ENCODE data around the gene PCSK7.
A peak's percentile ranks its signal among the peaks of the same experiment; 100 is the strongest.
"Not testable (repeated sequence)": the region's sequence is repeated elsewhere in the genome, so short reads cannot be mapped to it uniquely, and the experiment has no call there.

The PCSK7 gene

GRCh38 chr11:117231842-117232091, at the start of gene PCSK7:
PCSK7 (minus strand) TSS chr11:117232073; CDS start chr11:117229844, 2,229 bp downstream.
- no peak for DNase-seq (ENCODE audit: low read depth in 2 of 3, low spot score in 2 of 3)

GRCh38 chr11:117281159-117281558, 49.3 kb upstream of the PCSK7 start:
- no peak for DNase-seq (ENCODE audit: low read depth in 2 of 3, low spot score in 2 of 3)

GRCh38 chr11:117279711-117280376, 48.0 kb upstream of the PCSK7 start:
- no peak for DNase-seq (ENCODE audit: low read depth in 2 of 3, low spot score in 2 of 3)

GRCh38 chr11:117278347-117278746, 46.5 kb upstream of the PCSK7 start:
- no peak for DNase-seq (ENCODE audit: low read depth in 2 of 3, low spot score in 2 of 3)

- no peak for DNase-seq (ENCODE audit: low read depth in 2 of 3, low spot score in 2 of 3)
Observed at GRCh38 chr11:117273550-117274289, 41.8 kb upstream of the PCSK7 start.

- DNase-seq (ENCODE audit: low read depth in 2 of 3, low spot score in 2 of 3): not testable (repeated sequence)
Observed at GRCh38 chr11:117272175-117272574, 40.3 kb upstream of the PCSK7 start.

- DNase-seq (ENCODE audit: low read depth in 2 of 3, low spot score in 2 of 3): no peak
Observed at GRCh38 chr11:117271208-117271607, 39.3 kb upstream of the PCSK7 start.

- DNase-seq (ENCODE audit: low read depth in 2 of 3, low spot score in 2 of 3): no peak
Observed at GRCh38 chr11:117269856-117270255, 38.0 kb upstream of the PCSK7 start.

- no peak for DNase-seq (ENCODE audit: low read depth in 2 of 3, low spot score in 2 of 3)
Observed at GRCh38 chr11:117265745-117266144, 33.9 kb upstream of the PCSK7 start.

- DNase-seq (ENCODE audit: low read depth in 2 of 3, low spot score in 2 of 3): not testable (repeated sequence)
Observed at GRCh38 chr11:117264624-117265323, 32.9 kb upstream of the PCSK7 start.

- no peak for DNase-seq (ENCODE audit: low read depth in 2 of 3, low spot score in 2 of 3)
Observed at GRCh38 chr11:117259417-117259816, 27.5 kb upstream of the PCSK7 start.

- DNase-seq (ENCODE audit: low read depth in 2 of 3, low spot score in 2 of 3): no peak
Observed at GRCh38 chr11:117258576-117258975, 26.7 kb upstream of the PCSK7 start.

- DNase-seq (ENCODE audit: low read depth in 2 of 3, low spot score in 2 of 3): no peak
Observed at GRCh38 chr11:117256573-117256972, 24.7 kb upstream of the PCSK7 start.

GRCh38 chr11:117255966-117256365, 24.1 kb upstream of the PCSK7 start:
- no peak for DNase-seq (ENCODE audit: low read depth in 2 of 3, low spot score in 2 of 3)

GRCh38 chr11:117251506-117251905, 19.6 kb upstream of the PCSK7 start:
- no peak for DNase-seq (ENCODE audit: low read depth in 2 of 3, low spot score in 2 of 3)

GRCh38 chr11:117249571-117249970, 17.7 kb upstream of the PCSK7 start:
- DNase-seq (ENCODE audit: low read depth in 2 of 3, low spot score in 2 of 3): no peak

GRCh38 chr11:117248341-117248740, 16.5 kb upstream of the PCSK7 start:
- DNase-seq (ENCODE audit: low read depth in 2 of 3, low spot score in 2 of 3): no peak

- DNase-seq (ENCODE audit: low read depth in 2 of 3, low spot score in 2 of 3): no peak
Observed at GRCh38 chr11:117239295-117239694, 7.4 kb upstream of the PCSK7 start.

GRCh38 chr11:117238221-117238620, 6.3 kb upstream of the PCSK7 start:
- DNase-seq (ENCODE audit: low read depth in 2 of 3, low spot score in 2 of 3): no peak

- DNase-seq (ENCODE audit: low read depth in 2 of 3, low spot score in 2 of 3): no peak
Observed at GRCh38 chr11:117232911-117233409, 1.1 kb upstream of the PCSK7 start.

- DNase-seq (ENCODE audit: low read depth in 2 of 3, low spot score in 2 of 3): peak; percentile 50 to 72 (median 71)
Observed at GRCh38 chr11:117232092-117232878, 412 bp upstream of the PCSK7 start, which contains the start of gene RNF214. RNF214 (plus strand) TSS chr11:117232671; CDS start chr11:117234273, 1,602 bp downstream.
